Measurements from ENCODE around the gene MLF2.

The MLF2 gene

GRCh38 chr12:6752921-6753771 is at the start of gene MLF2:
MLF2 (minus strand) TSS chr12:6753141; CDS start chr12:6752334, 807 bp downstream.
- DNase-seq = peak; percentile 98

DNA sequence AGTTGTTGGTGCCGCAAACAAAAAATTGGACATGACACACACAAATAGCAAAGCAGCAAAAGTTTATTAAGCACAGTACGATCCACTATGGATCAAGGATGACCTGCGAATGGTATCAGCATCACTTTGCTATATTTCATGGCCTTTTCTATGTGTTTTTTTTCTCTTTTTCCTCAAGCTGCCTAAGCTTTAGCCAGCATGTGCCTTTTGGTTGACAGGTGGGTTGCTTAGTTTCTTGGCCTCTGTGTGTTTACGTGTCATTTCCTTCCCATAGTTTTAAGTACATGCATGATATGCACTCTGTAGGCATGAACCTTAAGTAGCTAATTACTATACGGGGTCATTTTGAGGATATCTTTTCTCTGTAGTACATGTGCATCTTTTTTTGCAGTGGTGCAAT is 46.2 kb upstream of the MLF2 start:
- DNase-seq = no peak

GRCh38 chr12:6796576-6796975 is 43.6 kb upstream of the MLF2 start:
- no peak for DNase-seq

- no peak for DNase-seq
These were observed 42.1 kb upstream of the MLF2 start for GRCh38 chr12:6795088-6795487.

DNA sequence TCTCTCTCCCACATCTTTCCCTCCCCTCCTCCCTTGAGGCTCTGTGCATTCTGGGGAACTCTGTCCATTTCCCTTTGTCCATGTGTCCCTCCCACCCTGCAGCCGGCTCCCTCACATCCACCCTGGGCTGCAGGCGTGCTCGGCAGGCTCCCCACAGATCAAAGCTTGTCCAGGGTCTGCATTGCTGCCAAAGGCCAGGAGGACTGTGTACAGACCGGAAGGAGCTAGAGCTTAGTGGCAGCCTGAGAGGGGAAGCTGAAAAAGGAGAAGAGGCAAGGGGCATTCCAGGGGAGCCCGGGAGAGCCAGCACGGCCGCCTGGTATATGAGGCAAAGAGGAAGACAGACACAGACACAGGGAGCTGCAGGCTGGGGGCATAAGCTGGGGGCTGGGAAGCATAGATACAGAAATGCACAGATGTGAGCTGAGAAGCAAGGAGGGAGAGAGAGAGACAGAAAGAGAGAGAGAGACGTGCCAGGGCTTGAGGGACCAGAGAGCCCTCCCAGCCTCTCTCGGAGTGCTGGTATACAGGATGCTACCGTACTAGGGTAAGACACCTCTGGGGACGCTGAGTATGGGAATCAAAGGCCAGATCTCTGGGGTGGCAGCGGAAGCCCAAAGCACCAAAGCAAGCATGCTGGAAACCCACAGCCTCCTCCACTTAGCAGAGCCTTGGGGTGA is 39.7 kb upstream of the MLF2 start:
- DNase-seq = peak; percentile 76

GRCh38 chr12:6791931-6792520 is 39.1 kb upstream of the MLF2 start:
- DNase-seq = peak; percentile 39

DNA sequence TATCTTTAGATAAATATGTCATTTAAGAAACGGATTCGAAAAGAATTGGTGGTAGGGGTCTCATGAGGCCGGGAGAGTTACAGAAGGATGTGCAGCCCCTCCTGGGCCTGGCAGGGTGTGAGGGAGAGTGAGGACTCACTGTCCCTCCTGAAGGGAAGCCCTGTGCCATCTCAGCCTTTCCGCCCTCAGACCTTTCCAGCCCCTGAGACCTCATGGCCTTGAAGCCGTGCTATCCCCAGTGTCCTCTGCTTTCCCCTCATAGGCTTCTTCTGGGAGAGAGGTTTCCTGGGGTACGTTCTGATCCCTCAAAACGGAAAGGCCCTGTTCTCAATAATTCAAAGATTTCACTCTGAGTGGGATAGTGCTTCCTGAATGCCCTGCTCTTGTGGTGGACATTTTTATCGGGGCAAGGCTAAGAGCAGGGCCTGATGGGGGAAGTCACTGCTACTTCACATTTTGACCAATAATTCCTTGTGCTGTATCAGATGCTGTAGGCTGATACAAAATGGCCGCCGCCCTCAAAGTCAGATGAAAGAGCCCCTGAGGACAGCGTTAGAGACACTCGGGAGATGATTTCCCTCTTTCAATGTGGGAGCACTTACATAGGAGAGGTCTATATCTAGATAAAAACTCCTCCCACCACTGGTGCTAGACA is 37.7 kb upstream of the MLF2 start:
- peak; percentile 63 for DNase-seq

GRCh38 chr12:6788972-6789924 is 36.3 kb upstream of the MLF2 start, which contains the start of gene CD4:
CD4 (plus strand) TSS chr12:6789528; CDS start chr12:6800139, 10,611 bp downstream.
- peak; percentile 88 for DNase-seq

- DNase-seq = no peak
These were observed 34.4 kb upstream of the MLF2 start for GRCh38 chr12:6787309-6787708.

DNA sequence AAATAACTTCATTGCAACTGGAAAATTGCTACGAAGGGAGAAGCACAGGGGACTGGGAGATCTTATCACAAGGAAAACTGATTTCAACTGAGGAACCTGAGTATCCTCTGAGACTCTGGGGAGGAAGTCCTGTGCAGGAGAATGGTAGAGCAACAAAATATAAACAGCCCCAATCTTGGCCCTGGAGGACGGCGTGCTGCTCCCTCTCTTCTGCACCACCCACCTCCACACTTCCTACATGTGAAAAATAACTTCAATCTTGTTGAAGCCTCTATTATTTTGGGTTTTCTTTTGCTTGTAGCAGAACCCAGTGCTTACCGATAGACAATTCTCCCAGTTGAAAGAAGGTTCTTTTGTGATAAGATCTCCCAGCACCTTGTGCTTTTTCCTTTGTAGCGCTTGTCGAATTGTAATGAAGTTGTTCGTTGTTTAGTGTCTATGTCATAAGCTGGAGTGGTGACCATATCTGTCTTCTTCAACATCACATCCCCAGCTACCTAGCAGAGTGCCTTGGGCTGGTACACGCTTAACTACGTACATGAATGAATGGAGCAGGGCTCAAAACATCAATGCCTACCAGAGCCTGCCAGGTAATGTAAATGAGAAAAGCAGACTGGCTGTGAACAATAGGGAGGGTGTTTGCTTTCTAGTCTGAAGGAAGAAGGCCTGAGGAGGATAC is 33.6 kb upstream of the MLF2 start:
- peak; percentile 42 for DNase-seq

DNA sequence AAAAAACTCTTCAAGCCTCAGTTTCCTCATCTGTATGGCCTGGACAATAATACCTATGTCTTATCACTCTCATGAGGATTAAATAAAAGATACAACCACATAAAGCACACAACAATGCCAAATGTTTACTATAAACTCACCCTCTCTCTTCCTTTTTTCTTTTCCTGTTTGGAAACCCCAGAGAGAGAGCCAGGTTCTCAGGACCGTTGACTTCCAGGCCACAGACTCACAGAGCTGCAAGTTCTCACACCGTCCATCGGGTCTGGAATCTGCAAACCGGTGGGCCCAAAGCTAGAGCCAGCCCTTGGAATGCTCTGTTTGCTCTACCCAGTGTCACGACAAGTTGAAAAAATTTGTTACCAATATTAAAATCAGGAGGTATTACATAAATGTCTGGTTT is 31.8 kb upstream of the MLF2 start:
- no peak for DNase-seq

DNA sequence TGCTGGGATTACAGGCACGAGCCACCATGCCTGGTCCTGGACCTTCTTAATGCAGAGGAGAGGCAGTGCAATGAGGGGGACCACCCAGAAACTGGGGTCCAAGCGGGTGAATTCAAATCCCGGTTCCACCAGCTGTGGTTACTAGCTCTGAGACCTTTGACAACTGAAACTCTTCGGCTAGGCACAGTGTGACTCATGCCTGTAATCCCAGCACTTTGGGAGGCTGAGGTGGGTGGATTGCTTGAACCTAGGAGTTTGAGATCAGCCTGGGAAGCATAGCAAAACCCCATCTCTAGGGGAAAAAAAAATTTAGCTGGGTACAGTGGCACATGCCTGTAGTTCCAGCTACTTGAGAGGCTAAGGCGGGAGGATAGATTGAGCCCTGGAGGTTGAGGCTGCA is 31.4 kb upstream of the MLF2 start:
- DNase-seq = no peak

- no peak for DNase-seq
These were observed 30.9 kb upstream of the MLF2 start for GRCh38 chr12:6783828-6784227.

DNA sequence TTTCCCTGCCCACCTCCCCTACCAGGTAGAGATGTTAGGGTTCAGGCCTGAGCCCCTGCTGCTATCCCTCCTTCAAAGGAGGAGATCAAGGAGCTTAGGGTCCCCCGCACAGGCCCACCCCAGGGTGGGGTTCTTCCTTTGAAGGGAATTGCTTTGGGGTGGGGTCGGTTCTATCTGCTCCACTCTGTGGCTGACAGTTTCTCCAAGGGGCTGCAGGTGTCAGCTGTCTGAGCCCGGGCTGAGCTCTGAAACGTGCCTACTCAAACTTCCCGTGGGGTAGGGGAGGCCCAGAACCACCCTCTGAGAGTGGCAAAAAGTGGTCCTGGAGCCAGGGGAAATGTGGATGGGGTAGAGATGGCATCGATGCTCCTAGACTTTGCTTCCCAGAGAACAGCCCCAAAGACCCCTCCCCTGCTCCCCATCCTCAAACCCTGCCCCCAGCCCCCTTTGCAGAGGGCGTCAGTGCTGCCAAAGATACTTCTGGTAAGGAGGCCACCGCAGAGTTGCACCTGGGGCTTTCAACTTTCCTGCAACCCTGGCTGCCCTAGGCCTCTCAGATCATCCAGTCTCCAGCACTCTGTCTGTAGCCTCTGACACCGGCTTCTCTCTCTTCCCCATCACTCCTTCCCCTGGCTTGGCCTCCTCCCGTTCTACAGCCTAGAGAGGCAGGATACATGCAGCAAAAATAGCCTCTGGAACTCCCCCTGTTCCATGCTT is 30.1 kb upstream of the MLF2 start:
- peak; percentile 42 for DNase-seq

GRCh38 chr12:6782119-6782518 is 29.2 kb upstream of the MLF2 start:
- DNase-seq = no peak

DNA sequence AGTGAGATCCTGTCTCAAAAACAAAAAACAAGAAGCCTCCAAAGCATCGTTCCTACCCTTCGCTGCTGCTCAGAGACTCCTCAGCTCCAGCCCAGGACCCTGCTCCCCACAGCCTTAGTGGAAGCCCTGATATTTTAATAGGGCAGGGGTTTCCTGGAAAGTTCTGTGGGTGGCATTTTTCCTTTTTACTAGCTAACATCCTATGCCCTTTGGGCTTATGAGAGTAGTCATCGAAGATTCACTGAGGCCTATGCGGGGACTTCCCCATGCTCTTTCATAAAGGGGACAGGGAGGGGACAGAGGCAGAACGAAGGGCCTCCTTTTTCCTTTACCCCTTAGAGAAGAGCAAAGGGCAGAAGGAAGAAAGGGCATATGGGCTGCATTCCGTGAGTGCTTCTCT is 27.6 kb upstream of the MLF2 start:
- no peak for DNase-seq

DNA sequence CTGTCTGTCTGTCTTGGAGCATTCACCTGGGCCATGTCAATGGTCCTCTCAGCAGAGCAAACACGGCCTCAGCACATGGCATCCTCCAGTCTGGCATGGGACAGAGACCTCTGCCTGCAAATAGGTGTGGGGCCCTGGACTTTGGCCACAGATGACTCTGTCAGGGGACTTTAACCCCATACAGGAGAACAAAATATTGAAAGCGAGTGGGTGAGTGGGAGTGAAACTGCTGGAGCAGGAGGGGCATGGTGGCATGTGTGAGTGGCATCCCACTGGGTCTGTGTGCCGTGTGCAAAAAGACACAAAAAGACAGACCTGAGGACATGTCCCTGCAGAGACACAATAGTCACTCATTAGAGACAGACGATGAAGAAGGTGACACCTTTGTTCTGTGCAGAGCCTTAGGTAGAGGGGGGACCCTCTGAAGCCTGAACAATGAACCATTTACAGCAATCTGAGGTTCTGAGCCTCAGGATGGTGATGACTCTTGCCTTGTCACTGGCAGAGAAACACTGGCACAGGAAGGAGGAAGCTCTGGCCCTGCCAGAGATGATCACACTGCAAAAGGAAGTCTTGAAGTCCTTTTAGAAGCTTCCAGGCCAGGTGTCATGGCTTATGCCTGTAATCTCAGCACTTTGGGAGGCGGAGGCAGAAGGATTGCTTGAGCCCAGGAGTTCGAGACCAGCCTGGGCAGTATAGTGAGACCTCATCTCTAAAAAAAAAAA is 26.9 kb upstream of the MLF2 start:
- no peak for DNase-seq

DNA sequence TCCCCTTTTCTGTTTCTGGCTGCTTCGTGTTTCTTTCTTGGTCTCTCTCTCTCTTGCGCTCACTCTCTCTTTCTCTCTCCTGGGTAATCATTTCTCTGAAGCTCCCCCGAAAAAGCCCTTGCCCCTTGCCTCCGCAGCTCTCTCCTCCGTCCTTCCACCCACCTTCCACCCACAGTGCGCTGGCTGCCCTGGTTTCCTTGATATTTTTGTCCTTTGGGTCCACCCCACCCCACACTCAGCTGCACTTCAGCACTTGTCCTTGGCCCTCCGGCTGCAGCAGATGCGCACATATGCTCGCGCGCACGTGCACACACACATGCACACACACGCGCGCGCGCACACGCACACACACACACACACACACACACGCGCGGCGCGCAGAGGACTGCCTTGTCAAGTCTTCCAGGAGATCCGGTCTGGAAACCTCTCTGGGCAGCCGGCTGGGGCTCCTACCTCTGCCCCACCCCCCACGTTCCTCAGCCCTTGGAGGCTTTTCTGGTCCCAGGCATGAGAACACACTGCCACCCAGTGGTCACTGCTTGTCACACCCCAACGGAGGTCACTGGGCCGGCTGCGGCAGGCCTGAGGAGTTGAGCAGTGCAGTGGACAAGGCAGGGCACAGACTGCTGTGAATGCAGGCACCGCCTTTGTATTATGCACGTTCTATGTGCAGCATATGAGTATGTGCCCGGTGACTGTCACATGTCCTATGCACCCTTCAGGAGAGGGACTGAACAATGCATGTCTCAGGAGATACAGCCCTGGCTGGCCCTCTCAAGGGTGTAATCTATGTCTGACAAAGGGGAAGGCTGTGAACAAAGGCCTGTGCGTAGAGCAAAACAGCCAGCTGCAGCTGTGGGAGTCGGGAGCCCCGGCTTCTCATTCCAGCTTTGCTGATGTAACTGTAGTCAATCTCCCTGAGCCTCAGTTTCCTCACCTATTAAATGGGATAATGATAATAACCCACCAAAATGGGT is 25.9 kb upstream of the MLF2 start:
- peak; percentile 93 for DNase-seq

DNA sequence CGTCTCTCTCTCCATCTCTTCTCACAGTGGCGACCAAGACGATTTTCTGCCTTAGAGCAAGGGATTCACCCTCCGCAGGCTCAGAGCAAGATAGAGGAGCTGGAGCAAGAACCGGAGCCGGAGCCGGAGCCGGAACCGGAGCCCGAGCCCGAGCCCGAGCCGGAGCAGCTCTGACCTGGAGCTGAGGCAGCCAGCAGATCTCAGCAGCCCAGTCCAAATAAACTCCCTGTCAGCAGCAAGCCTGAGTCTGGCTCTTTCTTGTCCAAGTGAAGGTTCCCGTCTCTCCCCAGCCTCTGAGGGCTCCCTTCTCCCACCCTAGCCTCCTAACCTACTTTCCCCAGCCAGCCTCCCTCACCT is 25.3 kb upstream of the MLF2 start:
- no peak for DNase-seq
